NCI-H526 (cell line): Measurements from ENCODE around the gene RRP1.

ENCODE experiments used
- DNase-seq, 2 experiments: peaks; one replicate each; lab custom pipeline; 2025; lab: John Stamatoyannopoulos, UW

RRP1 gene

DNA sequence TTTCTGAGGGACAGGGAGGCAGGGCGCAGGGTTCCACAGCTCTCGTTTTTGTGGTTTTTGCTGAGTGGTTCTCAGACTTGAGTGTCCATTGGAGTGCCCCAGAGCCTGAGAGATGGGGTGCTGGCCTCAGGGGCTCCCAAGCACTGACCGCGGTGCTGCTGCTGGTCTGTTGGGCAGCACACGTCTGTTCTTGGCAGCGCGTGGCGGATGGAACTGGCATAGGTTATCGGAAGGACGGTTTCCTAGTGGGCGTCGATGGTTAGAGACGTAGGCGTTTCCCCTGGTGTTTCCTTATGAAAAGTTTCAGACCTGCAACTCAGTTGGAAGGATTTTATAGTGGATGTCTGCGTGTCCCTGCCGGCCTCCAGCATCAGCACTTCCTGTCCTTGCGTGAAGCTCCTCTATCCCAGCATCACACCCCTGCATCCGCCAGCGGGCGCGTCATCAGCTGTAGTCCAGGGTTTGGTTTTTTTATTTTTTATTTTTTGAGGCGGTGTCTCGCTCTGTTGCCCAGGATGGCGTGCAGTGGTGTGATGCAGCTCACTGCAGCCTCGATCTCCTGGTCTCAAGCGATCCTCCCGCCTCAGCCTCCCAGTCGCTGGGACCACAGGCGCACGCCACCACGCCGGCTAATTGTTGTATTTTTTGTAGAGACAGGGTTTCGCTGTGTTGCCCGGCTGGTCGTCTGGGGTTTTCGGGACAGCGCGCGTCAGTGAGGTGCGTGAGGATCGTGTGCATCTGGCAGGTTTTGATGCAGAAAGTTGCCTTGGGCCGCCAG, 11.8 kb downstream of the RRP1 start:
- DNase-seq: no peak

DNA sequence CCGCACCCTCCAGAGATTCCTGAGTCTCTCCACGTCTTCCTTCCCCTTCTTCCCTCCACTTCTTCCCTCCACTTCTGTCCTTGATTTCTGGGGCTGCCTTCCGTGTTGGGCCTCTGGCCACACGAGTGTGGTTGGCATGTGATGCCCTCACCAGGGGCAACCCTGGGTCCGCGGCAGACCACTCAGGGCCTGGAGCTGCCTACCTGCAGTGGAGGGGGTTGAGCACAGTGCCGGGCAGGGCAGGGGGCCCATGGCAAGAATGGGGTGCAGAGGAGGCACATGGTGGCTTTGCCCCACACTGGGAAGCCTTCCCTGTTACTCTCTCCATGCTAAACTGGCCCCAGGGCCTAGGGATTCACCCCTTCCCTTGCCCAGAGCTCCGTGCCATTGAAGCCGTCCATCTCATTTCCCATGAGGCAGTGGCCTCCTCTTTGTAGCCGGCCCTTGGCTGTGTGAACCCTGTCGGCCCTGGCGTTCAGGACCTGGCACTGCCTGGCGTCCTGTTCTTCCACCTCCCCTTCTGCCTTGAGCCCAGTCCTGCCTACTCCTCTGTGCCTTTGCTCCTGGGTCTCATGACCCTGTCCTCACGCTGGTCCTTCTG, 13.4 kb downstream of the RRP1 start:
- DNase-seq: no peak

DNA sequence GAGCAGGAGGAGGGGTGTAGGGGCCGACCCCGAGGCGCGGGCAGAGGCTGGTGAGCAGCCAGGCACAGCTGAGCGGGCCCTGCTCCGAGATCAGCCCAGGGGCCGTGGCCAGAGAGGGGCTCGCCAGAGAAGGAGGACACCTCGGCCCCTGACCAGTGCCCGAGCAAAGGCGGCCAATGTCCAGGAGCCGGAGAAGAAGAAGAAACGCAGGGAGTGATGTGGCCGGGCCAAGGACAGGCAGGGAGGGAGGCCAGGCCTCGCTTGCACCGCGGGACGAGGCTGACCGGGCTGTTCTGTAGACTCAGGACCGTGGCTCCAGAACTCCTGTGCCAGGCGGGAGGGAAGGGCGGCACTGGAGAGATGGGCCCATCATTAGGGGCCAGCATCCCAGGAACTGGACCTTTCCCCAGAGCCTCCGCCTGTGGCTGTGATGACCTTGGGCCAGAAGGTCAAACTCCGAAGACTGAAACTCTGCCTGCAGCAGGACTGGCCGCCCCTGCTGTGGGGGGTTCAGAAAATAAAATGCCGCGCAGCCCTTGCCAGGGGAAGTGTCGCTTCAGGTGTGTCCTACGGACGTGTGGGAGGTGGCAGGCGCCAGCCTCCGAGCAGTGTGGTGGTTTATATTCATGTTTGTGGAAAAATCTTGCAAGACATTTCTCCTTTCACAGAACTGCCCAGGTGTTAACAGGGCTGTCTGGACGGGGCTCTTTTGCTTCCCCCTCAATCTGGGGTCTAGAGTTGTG, 14.4 kb downstream of the RRP1 start:
- no peak for DNase-seq

DNA sequence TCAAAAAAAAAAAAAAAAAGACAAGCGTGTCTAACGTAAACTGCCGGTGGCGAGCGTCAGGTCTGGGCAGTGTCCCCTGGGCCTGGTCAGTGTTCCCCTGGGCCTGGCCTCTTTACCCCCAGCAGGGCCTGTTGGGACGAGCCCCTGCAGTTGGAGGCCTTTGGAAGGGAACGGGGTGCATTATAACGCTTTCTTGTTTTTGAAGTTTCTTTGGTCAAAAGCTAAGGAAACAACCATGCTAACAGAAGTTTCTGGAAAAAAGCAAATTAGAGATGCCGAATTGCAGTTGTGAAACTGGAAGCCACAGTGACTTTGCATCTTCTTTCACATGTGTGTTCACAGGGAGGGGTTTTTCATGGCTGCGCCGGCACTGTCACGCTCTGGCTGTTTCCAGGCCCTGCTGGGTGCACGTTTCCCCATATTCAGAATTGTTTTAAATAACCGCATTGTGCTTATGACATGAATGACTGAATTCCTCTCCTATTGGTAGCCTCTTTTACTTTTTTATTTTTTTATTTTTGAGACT, 16.0 kb downstream of the RRP1 start:
- DNase-seq: peak; percentile 16 to 68

DNA sequence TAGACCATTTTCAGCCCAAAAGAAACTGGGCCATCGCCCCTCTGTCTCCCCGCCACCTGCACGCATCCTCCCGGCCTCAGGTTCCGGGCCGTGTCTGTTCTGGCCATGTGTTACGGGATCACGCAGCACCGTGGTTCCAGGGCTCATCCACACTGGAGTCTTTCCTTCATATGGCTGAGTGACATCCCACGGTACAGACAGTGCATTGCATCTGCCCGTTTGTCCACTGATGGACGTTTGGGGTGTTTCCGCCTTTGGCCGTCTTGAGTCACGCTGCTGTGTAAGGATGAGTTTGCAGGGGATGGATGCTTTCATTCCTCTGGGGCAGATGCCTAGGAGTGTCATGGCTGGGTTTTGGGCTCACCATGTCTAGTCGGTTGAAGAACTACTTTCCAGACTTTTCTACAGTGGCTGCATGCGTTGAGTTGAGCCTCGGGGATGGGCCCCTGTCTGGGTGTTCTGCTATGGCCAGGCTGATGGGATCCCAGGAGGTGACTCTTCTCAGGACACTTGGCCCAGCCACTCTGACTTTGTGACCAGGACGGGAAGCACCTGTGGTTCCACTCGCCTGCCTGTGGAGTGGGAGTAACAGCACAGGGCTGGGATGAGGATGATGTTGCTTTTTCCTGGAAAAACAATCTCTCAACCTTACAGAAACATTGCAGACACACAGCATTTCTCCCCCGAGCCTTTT, 16.8 kb downstream of the RRP1 start:
- DNase-seq: no peak

DNA sequence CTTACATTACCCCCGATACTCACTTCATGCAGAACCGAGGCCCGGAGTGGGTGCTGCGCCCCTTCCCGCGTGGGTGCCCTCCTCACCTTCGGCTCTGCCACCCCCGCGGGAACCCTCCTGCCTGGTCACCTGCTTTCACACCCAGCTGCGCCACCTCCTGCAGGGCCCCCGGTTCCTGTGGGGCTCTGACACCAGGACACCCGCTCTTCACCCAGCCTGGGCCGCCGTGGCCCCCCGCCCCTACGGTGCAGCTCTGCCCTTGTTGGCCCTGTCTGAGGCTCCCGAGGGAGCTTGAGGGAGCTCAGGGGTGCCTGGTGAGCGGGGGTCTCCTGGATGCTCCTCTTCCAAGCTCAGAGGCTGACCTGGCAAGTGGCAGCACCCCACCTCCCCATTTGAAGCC, 19.0 kb downstream of the RRP1 start:
- DNase-seq: no peak

DNA sequence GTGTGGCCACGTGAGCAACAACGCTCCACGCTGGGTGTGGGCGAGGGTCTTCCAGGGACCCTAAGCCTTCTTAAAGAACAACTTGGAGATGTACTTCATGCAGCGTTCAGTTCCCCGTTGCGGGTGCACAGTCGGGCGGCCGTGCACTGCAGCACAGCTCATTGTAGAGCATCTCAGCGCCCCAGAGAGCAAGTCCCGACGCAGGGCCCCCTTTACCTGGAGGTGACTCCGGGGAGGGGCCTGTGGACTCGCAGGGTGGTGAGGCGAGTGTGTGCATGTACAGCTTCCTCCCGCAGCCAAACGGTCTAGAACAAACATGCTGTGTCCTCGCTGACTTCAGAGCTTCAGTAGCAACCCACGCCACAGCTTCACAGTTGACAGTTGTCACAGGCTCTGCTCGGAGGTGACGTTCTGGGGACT, 19.5 kb downstream of the RRP1 start:
- DNase-seq: no peak

DNA sequence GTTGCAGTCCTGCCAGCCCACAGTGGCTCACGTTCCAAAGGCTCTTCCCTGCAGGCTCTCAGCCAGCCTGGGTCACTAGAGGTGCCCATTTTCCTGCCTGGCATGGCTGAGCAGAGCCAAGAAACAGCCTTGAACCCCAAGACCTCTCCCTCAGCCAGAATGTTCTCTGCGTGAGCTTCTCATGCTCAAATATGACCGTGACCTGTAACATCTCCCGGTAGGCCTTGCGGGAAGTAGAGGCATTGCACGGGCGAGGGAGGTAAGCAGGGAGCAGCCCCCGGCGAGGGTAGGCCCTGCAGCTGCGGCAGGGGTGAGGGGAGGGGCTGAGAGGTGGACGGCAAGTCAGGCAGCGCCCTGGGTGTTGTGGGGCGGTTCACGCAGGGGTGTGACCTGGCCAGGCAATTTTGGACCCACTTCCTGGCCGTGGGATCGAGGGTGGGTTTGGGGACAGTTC, 20.0 kb downstream of the RRP1 start:
- DNase-seq: no peak

DNA sequence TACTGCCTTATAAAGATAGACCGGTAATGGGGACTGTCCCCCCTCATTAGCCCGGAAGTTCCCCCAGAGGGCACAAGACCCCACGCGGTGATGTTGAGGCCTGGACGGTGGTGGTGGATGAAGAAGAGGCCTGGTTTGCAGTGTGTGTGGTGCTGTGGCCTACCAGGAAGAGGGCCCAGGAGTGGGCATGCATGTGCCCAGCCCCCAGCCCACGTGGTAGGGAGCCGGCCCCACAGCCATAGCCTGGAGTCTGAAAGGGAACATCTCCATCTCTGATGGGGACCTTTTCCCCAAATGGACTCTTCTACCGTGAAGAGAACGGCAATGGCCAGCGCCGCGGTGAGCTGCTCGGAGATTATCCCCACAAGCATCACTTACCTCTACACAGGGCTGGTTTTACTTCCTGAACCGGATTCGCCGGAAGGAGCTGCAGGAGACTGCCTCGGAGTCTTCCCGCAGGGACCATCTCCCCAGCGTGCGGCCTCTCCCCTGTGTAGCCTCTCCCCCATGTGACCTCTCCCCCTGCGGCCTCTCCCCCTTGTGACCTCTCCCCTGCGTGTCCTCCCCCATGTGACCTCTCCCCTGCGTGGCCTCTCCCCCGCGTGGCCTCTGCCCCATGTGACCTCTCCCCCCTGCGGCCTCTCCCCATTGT, 20.6 kb downstream of the RRP1 start:
- no peak for DNase-seq

DNA sequence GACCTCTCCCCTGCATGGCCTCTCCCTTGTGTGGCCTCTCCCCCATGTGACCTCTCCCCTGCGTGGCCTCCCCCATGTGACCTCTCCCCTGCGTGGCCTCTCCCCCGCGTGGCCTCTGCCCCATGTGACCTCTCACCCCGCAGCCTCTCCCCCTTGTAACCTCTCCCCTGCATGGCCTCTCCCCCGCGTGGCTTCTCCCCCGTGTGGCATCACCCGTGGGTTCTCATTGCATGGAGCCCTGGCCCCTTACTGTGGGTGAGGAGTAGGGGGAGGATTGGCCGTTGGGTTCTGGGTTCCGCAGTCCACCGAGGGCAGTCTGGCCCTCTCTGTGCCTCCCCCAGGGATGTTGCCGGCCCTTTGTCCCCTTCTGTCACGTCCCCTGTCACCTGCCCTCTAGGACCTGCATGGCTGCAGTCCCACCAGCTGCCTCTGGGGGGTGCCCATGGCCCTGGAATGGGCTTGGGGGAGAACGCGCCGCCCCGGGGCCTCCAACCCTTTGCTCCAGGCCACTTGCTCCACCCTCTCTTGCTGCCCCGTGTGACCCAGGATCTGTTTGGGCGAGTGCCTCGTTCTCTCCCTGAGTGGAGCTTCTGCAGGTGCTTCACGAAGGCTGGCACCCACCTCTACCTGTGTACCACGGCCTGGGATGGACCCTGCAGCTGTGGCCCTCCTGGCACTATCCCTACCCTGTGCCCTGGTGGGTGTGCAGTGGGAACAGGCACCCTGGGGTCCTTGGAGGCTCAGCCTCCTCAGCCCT, 21.3 kb downstream of the RRP1 start:
- peak; percentile 63 to 90 for DNase-seq

DNA sequence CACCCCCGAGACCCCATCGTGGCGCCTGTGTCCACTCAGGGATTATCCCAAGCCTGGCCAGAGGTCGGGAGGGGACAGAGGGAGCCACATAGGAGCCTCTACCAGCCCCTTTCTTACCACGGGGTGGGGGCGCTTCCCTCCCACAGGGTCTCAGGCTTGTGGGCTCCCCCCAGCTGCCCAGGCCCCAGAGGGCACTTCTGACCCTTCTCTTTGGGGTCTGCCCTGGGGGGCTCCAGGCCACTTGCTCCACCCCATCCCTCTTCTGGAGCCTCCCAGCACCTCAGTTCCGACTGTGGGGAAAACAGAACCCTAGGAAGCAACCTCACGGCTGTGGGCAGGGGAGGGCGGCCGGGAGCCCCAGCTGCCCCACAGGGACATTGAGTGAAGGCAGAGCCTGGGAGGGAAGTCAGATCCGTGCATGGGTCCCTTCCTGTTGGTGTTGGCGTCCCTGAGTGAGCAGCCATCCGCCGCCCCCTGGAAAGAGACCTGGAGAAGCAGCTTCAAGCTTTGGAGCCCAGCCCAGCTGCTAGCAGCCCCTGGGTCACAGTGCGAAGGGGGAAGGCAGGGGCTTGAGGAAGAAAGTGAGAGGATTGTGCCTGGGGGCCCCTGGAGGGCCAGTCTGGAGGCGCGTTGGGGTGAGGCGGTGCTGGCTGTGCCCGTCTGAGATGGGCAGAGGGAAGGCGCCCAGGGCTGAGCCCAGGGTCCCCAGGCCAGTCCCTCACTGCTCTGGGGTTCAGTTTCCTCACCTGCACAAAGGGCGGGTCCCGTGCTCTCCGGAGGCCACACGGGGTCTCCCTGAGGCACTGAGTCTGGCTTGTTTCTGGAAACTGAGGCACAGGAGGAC, 22.1 kb downstream of the RRP1 start:
- DNase-seq: peak in 1 of 2 experiments; percentile 29

DNA sequence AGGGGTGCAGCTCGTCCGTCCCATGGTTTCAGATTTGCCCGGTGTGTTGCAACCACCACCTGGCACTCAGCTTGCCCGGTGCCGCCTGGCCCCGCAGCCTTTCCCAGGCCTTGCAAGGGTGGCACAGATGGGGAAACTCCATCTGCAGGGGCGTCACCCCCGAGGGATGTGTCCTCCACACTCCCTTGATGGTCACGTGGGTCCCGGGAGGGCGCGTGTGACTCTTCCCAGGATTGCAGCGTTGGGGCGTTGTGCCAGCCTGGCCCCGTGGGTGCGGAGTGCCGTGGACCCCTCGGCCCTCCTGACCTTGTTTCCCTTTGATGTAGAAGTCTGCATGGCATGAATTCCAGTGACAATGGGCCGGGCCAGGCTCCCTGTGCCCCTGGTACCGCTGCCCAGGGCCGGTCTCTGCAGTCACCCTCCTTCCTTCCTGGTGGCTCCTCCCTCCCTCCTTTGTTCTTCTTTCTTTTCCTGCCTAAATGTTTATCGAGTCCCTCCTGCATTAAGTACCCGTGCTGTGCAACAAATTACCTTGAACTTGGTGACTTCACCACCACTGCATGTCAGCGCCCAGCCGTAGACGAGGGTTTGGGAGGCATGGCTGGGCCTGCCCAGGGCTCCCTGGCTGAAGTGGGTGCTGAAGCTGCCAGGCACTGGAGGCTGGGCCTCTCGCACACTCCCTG, 22.9 kb downstream of the RRP1 start:
- DNase-seq: peak in 1 of 2 experiments; percentile 46

DNA sequence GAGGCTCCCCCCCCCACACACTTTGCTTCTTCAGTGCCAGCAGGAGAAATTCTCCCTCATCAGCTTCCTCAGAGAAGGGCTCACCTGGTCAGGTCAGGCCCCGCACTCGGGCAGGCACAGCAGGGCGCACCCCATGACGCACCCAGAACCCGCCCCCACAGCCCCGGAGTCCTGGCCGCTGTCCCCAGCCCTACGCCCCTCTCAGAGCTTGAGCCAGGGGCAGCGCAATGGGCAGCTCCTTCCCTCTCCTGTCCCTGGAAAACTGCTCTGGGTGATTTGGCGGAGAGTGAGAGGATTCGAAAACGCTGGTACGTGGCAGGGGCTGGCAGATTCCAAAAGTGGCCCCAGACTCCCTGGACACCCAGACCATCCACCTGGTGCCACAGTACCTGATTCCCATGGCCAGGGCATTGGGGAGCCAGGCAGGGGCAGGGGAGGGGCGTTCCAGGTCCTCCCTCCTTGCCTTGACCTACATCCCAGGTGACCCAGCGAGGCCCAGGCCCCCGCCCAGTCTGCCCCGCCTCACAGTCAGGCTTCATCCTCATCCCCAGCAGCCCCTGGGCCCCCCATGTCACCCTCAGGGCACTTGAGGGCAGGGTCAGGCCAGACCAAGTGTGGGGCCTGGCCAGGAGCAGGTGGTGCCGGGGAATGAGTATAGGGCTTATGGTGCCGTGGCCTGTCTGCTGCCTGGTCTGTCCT, 23.7 kb downstream of the RRP1 start:
- no peak for DNase-seq

DNA sequence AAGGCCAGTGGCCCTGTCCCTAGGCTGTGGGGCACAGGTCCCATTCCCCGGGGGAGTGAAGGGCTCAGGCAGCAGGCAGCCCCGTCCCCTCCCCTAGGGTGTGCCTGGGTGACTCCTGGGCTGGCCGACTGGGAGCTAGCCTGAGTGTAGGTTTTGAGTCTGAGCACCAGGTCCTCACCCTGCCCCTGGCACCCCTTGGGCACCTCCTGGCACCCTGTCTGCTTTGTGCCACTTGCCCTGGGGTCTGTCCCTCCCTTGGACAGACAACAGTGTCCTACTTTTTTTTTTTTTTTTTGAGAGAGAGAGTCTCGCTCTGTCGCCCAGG, 24.2 kb downstream of the RRP1 start:
- no peak for DNase-seq

DNA sequence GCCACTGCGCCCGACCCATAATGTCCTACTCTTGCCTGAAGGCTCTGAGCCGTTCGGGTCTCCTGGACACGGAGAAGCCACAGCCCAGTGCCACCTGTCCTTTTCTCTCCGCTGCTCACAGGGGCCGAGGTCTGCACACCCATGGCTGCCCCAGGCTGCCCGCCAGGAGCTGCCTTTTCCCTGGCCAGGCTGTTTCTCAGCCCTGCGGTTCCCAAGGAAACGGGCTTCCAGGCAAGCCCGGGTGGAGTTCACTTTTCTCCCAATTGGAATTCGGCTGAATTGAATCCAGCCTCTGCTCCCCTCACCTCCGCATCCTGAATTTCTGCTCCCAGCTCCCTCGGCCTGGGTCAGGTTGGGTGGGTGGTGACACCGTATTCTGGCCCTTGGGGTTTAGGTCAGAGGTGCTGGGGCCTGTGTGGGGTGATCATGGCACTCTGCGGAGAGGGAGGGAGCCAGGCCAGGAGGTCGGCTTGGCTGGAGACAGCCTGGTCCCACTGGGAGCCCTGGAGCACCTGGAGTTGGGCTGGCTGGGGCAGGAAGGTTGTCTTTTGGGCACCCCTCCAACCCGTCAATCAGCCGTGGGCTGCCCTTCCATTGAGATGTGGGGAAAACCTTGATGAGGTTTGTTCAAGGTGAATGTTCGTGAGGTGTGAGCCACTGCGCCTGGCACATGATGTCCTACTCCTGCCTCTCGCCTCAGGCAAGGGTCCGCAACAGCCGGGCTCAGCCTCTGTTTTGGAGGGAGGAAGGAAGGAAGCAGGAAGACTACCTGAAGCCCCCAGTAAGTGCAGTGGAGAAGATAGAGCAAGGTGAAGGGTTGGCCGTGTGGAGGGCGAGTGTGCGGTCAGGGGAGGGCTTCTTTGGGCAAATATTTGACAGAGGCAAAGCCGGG, 25.1 kb downstream of the RRP1 start:
- DNase-seq: no peak

DNA sequence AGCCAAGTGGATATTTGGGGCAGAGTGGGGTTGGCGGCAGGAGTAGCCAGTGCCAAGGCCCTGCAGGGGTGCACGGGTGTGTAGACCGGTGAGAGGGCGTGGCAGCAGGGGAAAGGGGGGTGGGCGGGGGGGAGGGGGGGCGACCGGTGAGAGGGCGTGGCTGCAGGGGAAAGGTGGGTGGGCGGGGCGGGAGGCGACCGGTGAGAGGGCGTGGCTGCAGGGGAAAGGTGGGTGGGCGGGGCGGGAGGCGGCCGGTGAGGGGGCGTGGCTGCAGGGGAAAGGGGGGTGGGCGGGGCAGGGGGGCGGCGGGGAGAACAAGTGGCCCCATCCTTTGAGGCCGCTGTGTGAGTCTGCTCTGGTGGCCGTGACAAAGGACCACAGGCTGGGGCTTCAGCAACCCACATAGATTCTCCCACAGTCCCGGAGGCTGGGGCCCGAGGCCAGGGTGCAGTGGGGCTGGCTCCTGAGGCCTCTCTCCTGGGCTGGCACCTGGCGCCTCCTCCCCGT, 25.8 kb downstream of the RRP1 start:
- DNase-seq: peak in 1 of 2 experiments; percentile 49

DNA sequence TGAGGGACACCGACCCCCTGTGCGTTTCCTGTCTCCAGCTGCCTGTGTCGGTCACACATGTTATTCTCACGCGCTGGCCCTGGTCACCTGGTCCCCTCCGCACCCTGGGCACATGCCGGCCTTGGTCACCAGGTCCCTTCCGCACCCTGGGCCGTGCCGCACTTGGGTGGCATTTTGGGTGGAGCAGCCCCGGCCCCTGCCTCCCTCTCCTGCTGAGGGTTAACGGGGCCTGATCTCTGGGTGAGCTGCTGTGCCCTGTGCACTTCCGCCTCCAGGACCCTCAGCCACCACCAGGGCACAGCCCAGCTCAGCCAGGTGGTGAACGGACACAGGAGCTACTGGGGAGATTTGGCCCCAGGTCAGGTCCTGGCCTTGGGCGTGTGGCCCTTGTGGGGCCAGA, 26.6 kb downstream of the RRP1 start:
- no peak for DNase-seq
